NAMALWA (cell line): ENCODE measurements around the gene TLCD5.

Source experiments
- DNase-seq: peaks from one replicate; pipeline ENCODE4 v3.0.0-alpha.2; 2015; ENCODE audit warnings: low spot score

Gene TLCD5

DNA sequence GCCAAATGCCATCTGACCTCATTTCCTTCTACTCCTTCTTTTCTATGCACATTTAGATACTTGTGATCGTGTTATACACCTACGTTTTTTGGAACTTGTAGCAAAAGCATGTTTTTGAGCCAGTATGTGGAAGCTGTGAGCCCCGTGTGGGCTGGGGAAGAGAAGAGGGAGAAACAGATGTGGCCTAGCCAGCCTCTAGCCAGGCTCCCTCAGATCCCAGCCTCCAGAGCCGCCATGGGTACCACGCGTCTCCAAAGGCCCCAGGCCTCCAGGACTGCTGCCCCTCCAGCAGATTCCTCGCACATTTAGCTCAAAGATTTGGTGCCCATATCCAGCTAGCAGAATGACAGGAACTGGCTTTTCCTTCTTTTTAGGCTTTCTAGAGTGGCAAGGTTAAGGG, 17.0 kb upstream of the TLCD5 start:
- no peak for DNase-seq

DNA sequence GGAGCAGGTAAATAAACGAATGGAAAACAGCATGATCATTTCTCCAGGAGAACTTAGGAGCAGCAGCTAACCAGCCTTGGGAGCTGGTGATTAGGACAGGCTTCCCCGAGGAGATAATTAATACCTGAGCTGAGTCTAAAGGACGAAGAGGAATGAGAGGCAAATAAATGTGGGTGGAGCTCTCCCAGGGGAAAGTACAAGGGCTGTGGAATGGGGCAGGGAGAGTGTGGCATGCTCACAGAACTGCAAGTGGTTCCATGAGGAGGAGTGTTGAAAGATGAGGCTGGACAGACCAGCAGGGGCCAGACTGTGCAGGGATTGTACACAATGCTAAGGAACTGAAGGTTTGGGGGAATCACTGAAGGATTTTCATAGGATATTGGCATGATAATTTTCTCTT, 14.2 kb upstream of the TLCD5 start:
- DNase-seq = no peak

DNA sequence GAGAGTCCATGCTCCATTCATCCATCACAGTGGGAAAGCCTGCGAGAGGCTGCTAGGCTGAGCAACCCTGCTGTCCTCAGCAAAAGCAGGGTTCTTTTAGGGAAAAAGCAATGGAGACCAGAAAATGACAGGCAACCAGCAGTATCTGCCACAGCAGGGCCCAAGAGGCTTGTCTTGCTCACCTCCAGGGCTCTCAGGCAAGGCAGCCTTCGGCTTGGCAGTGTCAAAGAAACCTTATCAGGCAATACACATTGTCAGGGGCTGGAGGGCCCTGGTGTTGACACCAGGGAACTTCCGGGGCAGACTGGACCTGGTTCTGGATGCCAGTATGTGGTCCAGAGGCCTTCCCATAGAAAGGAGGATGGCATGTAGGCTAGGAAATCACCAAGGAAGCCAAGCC, 10.2 kb upstream of the TLCD5 start:
- no peak for DNase-seq

DNA sequence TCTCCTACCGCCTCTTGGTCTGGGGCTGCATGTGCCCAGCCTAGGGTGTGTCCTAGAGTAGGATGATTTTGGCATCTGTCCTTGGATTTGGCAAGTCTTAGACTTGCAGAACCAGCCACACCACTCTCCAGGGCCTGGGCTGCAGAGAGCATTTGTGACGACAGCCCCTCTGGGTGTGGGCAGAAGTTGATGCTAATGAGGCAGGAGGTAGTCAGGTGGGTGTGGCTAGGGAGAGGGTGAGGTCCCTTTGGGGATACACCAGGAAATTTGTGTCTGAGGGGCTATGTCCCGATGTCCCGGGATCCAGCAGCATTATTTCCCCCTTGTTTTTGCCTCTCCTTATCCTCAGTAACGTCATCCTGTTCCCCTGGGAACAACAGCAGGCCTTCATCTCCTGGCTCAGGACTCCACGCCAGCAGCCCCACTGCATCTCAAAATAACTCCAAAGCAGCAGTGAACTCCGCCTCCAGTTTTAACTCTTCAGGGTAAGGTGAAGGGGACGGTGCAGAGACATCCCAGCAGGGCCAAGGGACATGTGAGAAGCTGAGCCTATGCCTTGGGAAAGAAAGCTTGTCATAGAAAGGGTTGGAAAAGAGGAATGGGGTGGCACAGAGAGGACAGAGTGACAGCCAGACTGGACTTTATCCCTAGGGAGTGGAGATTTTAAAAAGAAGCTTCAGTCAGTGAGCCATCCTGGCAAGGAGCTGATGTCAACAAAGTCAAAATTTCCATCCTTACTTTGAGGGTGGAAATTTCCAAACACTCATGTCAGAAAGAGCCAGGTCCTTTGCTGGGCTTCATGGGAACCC, 8.0 kb upstream of the TLCD5 start:
- DNase-seq = no peak

DNA sequence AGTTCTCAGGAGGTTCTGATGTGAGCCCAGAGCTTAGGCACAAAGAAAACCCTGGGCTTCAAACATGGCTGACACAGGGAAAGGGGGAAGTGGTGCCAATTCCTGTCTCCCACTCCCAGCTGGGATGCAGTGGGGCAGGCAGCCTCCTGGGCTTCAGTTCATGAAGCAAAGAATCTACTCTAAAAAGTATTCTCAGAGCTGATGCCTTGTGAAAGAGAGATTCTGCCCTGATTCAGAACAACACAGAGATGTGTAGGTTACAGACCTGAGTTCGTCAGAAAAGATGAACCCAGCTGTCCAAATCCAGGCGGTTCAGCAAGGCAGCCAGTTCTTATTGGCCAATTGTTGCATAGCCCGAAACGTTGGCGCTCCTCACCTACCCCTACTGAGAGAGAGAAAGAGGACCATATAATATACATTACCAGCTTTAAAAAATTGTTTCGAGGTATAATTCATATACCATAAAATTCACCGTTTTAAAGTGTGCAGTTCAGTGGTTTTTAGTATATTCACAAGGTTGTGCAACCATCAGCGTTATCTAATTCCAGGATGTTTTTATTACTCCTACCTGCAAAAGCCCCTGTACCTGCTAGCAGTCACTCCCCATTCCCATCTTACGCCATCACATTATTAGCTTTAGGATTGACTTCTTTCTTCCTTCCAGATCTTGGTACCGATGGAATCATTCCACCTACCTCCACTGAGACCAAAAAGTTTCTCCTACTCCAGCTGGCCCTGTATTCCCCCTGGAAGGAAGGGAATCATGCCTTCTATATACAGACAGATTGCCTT, 7.2 kb upstream of the TLCD5 start:
- no peak for DNase-seq

DNA sequence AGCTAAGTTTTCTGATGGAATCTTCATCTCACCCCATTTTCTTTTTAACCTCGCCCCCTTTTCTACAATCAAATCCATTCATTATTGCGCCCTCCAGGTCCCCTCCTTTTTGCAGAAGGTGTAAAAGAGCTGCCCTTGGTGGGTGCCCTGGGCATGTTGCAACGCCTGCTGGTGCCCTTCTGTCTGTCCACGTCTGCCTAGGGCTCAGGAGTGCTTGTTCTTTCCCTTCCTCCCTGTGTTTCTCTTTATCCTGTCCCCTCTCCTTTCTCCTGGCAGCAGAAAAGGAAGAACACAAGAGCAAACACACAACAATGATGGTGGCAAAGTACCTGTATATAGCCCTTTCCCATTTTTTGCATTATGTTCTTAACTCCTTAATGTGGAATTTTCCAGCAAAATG, 6.2 kb upstream of the TLCD5 start:
- no peak for DNase-seq

DNA sequence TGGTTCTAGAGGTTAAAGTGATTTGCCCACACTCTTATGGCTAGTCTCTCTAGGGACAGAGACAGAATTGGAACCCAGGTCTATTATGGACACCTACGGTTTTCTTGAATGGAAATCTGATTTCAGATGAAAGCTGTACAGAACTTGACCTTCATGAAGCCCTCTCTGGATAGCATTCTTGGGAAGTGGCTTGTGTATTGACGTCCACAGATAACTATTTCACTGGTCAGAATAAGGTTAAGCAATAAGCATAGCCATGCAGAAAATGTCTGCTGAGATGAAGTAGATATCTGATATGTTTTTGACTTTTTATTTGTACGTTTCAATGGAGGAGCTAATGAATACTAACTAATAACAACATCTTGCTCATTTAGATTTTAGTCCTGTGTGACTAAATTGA, 1.1 kb downstream of the TLCD5 start:
- no peak for DNase-seq

DNA sequence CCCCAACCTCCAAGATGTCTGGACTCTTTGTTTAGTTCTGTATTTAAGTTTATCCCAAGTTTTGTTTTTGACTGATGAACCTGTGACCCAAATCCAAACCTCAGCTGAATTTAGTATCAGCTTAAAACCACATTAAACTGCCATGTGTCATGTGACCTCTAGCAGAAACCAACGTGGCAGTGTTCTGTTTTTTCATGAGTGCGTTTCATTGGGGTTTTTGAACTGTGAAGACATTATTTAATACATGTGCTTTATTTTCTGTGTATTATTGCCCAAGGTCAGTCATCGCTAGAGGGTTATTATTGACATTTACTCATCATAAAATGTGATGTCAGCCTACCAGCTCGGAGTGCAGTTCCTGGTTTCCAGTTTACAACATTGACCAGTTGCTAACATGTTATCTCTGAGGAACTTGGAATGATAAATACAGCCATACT, 1.8 kb downstream of the TLCD5 start:
- DNase-seq = no peak

DNA sequence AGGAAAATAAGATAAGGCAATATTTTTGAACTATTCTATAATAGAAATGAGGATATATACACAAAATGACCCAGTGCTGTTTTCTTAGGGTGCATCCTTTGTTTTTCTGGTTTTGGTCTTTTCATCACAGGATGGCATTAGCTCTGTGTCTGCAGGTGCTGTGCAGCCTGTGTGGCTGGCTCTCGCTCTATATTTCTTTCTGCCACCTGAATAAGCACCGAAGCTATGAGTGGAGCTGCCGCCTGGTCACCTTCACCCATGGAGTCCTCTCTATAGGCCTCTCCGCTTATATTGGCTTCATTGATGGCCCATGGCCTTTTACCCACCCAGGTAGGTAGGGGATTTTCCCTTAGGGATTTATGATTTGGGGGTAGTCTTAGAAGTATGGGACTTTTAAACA, 2.2 kb downstream of the TLCD5 start:
- DNase-seq = no peak

DNA sequence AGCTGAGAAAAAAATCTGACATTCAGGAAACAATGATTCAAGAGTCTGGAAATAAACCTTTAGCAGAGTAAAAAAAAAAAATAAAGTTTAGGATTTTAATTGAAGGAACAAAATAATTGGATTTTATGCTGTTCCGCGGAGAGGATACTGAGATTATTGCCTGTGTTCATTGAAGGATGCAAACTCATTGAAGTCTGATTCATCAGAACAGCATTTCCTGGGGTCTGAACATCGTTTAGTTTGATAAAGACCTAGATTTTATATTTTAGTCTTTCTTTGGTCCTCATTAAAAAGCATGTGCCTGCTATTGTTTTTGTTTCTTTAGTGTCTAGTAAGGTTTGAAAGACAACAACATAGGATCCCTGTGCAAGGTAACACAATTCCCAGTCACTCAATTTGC, 4.5 kb downstream of the TLCD5 start:
- no peak for DNase-seq

DNA sequence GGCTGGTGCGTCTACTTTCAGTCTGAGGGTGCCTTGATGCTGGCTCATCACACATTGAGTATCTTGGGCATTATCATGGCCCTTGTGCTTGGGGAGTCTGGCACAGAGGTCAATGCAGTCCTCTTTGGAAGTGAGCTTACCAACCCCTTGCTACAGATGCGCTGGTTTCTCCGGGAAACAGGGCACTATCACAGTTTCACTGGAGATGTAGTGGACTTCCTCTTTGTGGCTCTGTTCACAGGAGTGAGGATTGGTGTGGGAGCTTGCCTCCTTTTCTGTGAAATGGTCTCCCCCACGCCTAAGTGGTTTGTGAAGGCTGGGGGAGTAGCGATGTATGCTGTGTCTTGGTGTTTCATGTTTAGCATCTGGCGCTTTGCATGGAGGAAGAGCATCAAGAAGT, 4.9 kb downstream of the TLCD5 start:
- no peak for DNase-seq

DNA sequence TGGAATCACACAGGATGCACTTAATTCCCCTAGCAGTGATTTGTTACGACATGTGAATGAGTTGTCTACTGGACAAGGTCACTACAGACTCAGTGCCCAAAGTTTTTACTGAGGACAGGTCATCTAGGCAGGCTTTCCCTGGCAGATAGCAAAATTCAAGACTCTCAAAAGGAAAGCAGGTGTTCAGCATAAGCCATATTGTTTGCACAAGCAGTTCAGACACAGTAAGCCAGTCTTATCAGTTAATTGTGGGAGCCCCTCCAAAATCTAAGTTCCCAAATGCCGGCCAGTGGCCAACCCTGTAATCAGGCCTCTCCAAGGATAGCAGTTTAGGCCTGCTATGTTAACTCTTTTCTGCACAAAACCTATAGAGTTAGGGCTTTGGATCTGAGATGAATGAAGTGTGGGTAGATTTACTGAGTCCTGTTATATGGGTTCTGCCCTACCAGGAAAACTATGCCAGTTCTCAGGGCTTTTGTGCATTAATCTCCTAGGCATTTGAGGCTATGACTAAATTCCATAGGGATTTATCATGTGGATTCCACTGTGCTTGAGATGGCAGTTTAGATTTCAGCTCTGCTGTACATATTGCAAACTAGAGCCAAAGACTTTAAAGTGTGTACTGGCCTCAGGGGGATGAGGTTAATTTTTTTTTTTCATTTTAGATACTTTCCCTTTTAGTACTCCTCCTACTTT, 6.3 kb downstream of the TLCD5 start:
- no peak for DNase-seq

DNA sequence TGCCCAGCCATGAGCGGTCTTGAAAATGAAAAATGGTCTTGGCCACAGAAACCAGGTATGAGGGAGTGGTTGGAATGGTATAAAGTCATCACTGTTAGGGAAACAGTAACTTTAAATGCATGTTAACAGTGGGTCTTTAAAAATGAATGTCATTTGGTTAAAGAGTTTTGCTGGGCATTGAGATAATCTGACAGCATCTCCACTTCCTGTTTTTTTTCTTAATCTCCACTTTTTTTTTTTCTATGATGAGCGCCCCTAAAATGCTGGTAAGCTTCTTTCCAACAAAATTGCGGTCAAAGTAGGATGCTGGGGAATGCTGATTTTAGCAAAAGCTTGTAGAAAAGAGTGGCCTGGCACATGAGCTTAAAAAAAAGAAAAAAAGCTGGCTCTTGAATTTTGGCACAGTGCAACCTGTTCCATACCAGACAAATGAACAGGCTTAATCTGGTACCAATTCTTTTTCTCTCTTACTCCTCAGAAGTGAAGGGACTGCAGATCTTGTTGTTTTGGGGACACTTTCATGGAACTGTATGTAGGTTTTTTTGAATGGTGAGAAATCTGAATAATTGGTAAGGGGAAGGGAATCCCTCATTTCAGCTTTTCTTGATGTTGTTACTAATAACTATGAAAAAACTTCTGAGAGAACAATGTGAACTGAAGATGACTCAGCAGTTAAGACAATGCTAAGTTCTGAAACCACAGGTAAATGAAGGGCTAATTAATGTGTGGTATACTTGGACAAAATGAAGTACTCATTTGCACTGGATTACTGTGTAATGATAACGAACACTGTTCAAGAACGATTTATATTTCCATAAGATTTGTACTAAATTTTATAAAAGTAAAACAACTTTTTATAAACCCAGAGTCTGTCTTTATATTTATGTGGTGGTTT, 8.0 kb downstream of the TLCD5 start:
- DNase-seq = no peak

DNA sequence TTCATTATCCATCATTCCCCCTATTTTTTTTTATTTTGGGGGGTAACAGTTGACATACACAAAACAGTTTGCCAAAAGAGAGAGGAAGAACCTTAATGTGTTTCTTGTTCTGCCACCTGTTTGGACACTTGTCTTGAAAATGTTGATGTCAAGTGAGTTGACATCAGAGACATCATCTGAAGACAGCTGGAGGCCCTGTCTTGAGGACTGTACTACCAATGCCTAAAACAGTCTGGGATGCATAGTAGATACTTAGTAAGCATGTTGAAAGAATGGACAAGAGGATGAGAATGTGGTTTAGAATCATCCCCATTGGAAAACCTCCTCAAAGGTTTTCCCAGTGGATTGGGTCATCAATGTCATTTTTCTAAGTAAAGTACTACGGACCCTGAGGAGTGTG, 8.7 kb downstream of the TLCD5 start:
- no peak for DNase-seq

DNA sequence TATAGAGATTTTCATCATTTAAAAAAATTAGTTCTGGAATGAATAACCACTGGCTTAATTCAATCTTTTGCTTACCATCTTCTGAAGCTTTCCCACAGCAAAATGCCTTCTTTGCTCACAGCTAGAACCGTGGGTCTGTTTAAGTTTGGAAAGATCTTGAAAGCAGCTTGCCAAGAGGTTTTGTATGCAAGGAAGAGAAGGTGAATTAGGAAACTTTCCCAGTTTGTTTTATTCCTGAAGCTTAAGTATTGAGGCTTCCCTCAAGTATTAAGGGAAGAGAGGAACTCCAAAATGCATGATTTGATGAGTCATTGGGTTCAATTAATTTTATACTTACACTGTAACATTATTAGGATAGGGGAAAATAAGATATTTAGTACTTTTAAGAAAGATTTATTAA, 9.2 kb downstream of the TLCD5 start:
- no peak for DNase-seq

DNA sequence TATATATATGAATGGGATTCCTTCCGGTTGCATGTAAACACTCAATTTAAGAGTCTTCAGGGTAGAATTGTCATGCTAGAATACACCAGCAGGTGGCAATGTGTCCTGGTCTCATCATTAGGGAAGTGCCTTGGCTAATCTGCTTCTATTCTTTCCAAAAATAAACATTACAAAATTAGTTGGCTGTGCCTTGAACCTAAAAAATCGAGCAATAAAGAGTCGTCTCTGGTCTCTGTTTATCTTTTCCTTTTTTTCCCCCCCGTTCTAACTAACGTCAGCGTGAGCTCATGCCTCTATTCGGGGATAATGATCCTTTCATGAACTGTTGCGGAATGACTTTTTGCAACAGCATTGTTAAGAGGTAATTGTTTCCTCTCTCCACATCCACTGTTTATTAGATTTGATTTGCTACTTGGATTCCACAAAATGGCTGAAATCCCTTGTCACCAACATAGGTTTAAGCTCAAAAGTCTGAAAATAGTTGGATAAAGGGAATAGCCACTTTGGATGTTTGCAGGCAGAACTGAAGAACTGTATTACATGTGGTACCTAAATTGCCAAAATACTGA, 9.9 kb downstream of the TLCD5 start:
- peak; percentile 88 for DNase-seq

DNA sequence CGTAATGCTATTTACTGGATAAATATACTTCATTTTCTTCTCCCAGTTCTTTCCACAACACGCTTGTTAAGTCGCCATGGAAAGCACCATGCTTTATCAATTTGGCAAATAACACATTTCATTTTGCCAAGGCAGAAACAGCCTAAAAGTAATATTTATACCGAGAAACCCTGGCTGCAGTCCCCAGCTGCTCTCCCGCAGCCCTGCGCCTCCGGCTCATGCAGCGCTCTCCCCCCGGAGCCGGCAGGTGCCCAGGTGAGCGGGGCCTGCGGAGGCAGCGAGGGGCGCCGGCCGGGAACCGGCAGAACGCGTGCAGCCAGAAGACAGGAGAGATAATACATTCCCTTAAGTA, 10.4 kb downstream of the TLCD5 start:
- DNase-seq = no peak

DNA sequence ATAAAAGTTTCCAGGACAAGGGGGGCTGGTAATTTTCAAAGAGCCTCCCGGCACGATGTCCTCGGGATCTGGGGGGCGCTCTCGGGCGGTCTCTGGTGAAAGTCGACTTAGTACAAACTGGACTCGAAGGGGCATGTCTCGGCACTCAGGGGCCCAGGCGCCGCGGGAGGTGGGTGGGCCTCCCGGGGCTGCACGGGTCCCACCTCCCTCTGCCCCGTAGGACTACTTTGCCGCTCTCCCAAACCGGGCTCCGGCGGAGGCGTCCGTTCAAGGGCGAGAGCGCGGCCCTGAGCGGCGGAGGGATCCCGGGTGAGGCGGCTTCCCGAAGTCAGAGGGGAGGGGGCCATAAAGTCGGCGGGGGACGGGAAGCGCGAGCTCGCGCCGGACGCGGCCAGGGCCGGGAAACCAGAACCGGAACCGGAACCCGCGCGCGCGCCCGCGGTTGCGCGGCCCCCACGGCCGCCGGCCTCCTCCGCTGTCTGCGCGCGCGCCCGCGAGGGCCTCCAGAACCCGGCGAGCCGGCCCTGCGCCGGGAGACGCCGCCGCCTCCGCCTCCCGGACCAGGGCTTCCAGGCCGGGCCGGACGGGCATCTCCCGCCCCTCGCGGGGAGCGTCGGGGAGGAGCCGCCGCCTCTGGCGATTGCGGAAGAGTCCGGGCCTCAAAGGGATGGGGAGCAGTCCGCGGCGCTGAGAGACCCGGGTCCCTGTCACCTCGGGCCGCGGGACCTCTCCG, 11.0 kb downstream of the TLCD5 start, which contains the start of gene ARHGEF12:
Gene ARHGEF12 (plus strand): TSS at position 506 of the 733 bp plus-strand sequence. CDS start 831 bp downstream, outside the sequence.
- DNase-seq = peak; percentile 74

DNA sequence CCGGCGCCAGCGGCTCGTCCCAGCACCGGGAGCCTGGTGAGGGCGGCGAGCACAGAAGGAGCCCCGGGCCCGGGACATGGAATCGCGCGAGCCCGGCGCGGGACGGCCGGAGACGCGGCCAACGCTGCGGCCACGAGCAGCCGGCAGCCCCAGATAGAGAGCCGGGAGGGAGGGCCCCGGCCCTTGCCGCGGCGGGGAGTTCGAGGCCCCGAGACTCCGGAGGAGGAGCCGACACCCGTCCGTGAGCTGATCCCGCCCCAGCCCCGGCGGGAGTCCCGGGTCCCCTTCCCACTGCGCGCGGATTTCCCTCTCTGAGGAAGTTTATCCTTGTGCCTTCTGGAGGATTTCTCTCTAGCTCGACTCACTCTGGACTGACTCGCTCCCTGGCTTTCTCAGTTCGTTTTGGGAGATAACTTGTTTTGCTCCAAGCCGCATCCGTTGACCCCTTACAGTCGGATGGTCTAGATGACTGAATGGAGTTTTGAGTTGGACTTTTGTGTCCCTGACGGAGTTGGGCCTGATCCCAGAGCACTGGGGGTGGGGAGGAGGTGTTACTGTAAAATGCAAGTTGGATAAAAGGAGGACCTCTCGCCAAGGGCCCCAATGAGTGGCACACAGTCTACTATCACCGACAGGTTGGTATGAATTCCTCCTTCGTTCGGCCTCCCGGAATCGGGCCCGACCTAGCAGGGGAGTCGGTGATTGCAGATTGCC, 11.7 kb downstream of the TLCD5 start:
- no peak for DNase-seq
